NCI-H187 (cell line): ENCODE results near the gene DNA2.
"Not testable (repeated sequence)": the region's sequence is repeated elsewhere in the genome, so short reads cannot be mapped to it uniquely, and the experiment has no call there.

Source experiments
- DNase-seq, 2 experiments: peaks; one replicate each; lab custom pipeline; 2025; lab: John Stamatoyannopoulos, UW

The DNA2 gene, protein sequence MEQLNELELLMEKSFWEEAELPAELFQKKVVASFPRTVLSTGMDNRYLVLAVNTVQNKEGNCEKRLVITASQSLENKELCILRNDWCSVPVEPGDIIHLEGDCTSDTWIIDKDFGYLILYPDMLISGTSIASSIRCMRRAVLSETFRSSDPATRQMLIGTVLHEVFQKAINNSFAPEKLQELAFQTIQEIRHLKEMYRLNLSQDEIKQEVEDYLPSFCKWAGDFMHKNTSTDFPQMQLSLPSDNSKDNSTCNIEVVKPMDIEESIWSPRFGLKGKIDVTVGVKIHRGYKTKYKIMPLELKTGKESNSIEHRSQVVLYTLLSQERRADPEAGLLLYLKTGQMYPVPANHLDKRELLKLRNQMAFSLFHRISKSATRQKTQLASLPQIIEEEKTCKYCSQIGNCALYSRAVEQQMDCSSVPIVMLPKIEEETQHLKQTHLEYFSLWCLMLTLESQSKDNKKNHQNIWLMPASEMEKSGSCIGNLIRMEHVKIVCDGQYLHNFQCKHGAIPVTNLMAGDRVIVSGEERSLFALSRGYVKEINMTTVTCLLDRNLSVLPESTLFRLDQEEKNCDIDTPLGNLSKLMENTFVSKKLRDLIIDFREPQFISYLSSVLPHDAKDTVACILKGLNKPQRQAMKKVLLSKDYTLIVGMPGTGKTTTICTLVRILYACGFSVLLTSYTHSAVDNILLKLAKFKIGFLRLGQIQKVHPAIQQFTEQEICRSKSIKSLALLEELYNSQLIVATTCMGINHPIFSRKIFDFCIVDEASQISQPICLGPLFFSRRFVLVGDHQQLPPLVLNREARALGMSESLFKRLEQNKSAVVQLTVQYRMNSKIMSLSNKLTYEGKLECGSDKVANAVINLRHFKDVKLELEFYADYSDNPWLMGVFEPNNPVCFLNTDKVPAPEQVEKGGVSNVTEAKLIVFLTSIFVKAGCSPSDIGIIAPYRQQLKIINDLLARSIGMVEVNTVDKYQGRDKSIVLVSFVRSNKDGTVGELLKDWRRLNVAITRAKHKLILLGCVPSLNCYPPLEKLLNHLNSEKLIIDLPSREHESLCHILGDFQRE

DNA sequence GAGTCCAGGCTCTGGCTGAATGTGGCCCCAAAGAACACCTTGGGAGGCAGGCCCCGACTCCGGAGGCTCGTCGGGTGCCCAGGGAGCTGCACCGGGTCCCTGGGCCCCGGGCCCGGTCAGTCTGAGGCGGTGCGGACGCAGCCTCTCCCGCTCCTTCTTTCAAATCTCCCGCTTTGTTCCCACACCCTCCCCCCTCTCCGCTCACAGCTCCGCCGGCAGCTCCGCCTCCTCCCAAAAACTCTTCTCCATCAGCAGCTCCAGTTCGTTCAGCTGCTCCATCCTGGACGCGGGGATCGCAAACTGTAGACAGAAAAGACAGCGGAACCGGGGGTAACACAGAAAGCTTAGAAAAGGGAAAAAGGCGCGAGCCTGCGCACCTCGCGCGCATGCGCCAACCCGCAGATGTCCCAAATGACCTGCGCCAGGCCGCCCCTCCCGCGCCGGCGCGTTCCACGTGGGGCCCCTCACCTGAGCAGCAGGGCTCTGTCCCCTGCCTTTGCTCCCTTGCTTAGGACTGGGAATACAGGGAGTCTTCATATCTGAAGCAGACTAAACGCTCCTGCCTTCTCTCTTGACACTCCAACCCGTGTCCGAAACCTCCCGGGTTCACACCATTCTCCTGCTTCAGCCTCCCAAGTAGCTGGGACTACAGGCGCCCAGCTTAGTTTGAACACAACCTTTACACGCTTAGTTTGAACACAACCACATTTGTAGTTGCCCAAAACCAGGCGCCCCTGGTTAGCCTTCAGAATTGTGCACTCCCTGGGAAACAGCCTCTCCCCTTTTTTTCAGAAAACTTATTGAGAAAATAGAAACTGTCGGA, at the start of gene DNA2:
TSS of gene DNA2 (minus strand) at position 388 of the 823 bp plus-strand sequence. CDS start at position 279, 109 bp downstream.
- peak; percentile 57 to 58 for DNase-seq

GRCh38 chr10:68518609-68519008, 46.8 kb upstream of the DNA2 start:
- DNase-seq: not testable (repeated sequence)

DNA sequence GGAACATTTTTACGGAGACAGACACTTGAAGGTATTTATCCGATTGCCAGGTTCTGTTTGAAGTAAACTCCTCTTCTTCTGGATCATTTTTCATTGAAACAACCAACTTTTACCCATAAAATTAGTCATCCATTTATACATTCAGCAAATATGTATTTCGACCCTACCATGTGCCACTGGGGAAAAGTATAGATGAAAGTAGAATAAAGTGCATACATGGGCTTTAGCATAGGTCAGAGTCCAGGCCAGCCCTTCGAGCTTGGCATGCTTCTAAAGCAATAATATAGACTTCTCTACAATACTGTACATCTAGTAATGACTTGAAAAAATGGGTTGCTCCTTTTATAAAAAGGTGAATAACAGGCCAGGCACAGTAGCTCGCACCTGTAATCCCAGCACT, 45.4 kb upstream of the DNA2 start:
- DNase-seq: no peak

GRCh38 chr10:68516766-68517165, 45.0 kb upstream of the DNA2 start:
- no peak for DNase-seq

- DNase-seq: not testable (repeated sequence)
Measured at GRCh38 chr10:68516216-68516615, 44.4 kb upstream of the DNA2 start.

DNA sequence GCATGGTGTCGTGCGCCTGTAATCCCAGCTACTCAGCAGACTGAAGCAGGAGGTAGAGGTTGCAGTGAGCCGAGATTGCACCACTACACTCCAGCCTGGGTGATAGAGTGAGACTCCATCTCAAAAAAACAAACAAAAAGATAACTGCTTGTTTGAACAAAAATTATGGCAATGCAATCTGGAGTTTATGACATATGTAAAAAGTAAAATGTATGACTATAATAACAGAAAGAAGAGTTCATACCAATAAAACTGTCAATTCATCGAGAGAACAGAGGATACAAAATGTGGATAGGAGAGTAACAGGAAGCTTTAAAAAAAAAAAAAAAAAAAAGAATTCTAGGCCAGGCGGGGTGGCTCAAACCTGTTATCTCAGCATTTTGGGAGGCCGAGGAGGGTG, 36.3 kb upstream of the DNA2 start:
- no peak for DNase-seq

- DNase-seq: no peak
Measured at GRCh38 chr10:68506411-68506810, 34.6 kb upstream of the DNA2 start.

DNA sequence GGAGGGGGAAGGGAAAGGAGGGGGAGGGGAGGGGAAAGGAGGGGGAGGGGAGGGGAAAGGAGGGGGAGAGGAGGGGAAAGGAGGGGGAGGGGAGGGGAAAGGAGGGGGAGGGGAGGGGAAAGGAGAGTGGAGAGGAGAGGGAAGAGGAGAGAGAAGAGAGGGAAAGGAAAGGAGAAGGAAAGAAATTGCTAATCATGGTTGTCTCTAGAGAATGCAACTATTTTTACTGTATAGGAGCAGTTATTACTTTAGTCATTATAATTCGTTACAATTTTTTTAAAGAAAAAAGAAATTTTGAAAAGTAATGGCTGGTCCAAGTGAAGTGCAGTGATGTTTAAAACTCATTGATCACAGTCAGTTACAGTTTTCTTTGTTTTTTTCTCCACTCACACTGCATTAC, 31.1 kb upstream of the DNA2 start:
- DNase-seq: no peak

GRCh38 chr10:68501691-68502090, 29.9 kb upstream of the DNA2 start:
- DNase-seq: no peak

DNA sequence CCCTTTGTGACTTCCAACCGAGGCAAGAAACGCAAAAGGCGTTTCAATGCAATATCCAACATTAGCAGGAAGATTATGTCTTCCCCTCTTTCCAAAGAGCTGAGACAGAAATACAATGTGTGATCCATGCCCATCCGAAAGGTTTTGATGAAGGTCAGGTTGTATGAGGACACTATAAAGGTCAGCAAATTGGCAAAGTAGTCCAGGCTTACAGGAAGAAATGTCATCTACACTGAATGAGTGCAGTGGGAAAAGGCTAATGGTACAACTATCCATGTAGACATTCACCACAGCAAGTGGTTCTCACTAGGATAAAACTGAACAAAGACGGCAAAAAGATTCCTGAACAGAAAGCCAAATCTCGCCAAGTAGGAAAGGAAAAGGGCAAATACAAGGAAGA, 27.8 kb upstream of the DNA2 start:
- no peak for DNase-seq

GRCh38 chr10:68496072-68496471, 24.3 kb upstream of the DNA2 start:
- no peak for DNase-seq

- no peak for DNase-seq
Measured at GRCh38 chr10:68492118-68492517, 20.3 kb upstream of the DNA2 start.

GRCh38 chr10:68489919-68490318, 18.1 kb upstream of the DNA2 start:
- DNase-seq: no peak

- no peak for DNase-seq
Measured at GRCh38 chr10:68474021-68474420, 2.2 kb upstream of the DNA2 start.

GRCh38 chr10:68471063-68471585, 649 bp downstream of the DNA2 start:
- peak in 1 of 2 experiments; percentile 57 for DNase-seq

GRCh38 chr10:68470300-68470699, 1.5 kb downstream of the DNA2 start:
- DNase-seq: no peak

- no peak for DNase-seq
Measured at GRCh38 chr10:68469838-68470237, 1.9 kb downstream of the DNA2 start.

DNA sequence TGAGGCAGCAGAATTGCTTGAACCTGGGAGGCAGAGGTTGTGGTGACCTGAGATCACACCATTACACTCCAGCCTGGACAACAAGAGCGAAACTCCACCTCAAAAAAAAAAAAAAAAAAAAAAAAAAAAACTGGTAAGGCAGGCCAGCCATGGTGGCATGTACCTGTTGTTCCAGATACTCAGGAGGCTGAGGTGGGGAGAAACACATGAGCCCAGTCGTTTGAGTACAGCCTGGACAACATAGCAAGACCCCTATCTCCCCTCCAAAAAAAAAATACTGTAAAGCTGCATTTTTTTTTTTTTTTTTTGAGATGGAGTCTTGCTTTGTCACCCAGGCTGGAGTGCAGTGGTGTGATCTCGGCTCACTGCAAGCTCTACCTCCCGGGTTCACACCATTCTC, 7.0 kb downstream of the DNA2 start:
- DNase-seq: not testable (repeated sequence)

- DNase-seq: no peak
Measured at GRCh38 chr10:68463365-68464093, 8.2 kb downstream of the DNA2 start.

DNA sequence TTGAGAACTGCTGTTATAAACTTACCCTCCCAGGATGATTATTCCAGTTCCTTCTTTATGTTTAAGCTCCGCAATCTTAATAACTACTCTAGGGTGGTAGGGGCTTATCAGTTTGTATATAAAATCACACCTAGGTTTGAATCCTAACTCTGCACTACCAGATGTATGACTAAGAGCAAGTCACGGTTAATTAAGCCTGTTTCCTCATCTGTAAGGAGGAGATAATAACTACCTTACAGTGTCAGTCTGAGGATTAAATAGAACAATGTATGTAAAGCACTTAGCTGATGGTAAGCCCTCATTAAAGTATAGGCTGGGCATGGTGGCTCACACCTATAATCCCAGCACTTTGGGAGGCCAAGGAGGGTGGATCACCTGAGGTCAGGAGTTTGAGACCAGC, 9.2 kb downstream of the DNA2 start:
- no peak for DNase-seq

DNA sequence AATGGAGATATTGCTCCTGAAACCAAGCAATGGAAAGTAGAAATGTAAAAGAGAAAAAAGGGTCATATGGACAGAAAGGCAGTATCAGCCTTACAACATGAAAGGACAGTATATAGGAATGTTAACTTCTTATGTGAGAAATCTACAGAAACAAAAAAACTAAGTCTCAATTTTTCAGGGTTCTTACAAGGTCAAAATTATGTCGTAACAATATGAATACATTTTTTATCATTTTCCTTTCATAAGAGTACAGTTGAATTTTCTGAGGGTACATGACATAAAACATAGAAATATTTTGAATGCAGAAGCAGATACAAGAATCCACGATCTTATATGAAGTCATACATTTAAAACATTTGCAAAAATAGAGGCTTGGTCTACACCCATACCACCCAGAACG, 10.7 kb downstream of the DNA2 start:
- DNase-seq: no peak
